Astrocyte of the cerebellum (primary cell): Measurements from ENCODE around the gene STK32C.

Experiments
- DNase-seq: peaks from one replicate; pipeline ENCODE4 v3.0.0-alpha.2; 2011; ENCODE audit warnings: low read depth
- H3K4me3 ChIP-seq: 2 replicates; pipeline ENCODE4 v1.5.1; 2011; ENCODE audit warnings: mild to moderate bottlenecking, low read depth, low read length, moderate library complexity
- in situ Hi-C: cut with HindIII; loops from 2 replicates; pipeline ENCODE4 v1.10.0; 2017; ENCODE audit warnings: low sequenced_read_pairs
- TF ChIP-seq, protein P1 (sequence below): IDR thresholded peaks from 2 replicates; pipeline ENCODE4 v1.5.1; 2012; ENCODE audit warnings: low read length, low read depth, moderate library complexity, mild to moderate bottlenecking; ENCODE audit errors: missing control alignments

Gene STK32C

GRCh38 chr10:132328738-132329137 is 21.0 kb upstream of the STK32C start:
- no peak for DNase-seq
- H3K4me3 ChIP-seq, result no peak overlapping the region
- in situ Hi-C loops, result no loop called here
- TF ChIP-seq, protein P1, sequence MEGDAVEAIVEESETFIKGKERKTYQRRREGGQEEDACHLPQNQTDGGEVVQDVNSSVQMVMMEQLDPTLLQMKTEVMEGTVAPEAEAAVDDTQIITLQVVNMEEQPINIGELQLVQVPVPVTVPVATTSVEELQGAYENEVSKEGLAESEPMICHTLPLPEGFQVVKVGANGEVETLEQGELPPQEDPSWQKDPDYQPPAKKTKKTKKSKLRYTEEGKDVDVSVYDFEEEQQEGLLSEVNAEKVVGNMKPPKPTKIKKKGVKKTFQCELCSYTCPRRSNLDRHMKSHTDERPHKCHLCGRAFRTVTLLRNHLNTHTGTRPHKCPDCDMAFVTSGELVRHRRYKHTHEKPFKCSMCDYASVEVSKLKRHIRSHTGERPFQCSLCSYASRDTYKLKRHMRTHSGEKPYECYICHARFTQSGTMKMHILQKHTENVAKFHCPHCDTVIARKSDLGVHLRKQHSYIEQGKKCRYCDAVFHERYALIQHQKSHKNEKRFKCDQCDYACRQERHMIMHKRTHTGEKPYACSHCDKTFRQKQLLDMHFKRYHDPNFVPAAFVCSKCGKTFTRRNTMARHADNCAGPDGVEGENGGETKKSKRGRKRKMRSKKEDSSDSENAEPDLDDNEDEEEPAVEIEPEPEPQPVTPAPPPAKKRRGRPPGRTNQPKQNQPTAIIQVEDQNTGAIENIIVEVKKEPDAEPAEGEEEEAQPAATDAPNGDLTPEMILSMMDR, result no peak

DNA sequence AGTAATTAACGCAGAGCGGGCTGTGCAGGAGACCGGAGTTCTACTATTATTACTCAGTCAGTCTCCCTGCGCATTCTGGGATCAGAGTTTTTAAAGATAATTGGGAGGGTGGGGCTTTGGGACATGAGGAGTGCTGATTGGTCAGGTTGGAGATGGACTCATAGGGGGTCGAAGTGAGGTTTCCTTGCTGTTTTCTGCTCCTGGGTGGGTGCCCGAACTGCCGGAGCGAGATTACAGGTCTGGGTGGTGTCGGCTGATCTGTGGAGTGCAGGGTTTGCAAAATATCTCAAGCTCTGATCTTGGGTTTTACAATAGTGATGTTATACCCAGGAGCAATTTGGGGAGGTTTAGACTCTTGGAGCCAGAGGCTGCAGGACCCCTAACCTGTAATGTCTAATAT is 20.4 kb upstream of the STK32C start:
- in situ Hi-C loops, result no loop called here
- DNase-seq, result no peak
- TF ChIP-seq, protein P1, result no peak
- H3K4me3 ChIP-seq, result no peak overlapping the region

DNA sequence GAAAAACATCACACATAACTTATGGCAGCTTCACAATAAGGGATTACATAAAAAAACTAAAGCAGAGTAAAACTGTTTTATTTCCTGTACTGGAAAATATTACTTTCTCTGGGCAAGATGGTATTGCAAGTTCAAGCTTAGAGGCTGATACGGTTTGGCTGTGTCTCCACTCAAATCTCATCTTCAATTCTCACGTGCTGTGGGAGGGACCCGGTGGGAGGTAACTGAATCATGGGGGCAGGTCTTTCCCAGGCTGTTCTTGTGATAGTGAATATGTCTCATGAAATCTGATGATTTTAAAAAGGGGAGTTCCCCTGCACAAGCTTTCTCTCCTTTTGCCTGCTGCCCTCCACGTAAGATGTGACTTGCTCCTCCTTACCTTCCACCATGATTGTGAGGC is 19.2 kb upstream of the STK32C start:
- TF ChIP-seq, protein P1, result no peak
- no peak for DNase-seq
- H3K4me3 ChIP-seq, result no peak overlapping the region
- in situ Hi-C loops, result no loop called here

- no peak for DNase-seq
- no peak overlapping the region for H3K4me3 ChIP-seq
- in situ Hi-C loops, result no loop called here
- TF ChIP-seq, protein P1, result no peak
Observed at GRCh38 chr10:132326344-132326889, 18.7 kb upstream of the STK32C start.

GRCh38 chr10:132324186-132324585 is 16.4 kb upstream of the STK32C start:
- no peak for DNase-seq
- TF ChIP-seq, protein P1, result no peak
- no peak overlapping the region for H3K4me3 ChIP-seq
- in situ Hi-C loops, result no loop called here

DNA sequence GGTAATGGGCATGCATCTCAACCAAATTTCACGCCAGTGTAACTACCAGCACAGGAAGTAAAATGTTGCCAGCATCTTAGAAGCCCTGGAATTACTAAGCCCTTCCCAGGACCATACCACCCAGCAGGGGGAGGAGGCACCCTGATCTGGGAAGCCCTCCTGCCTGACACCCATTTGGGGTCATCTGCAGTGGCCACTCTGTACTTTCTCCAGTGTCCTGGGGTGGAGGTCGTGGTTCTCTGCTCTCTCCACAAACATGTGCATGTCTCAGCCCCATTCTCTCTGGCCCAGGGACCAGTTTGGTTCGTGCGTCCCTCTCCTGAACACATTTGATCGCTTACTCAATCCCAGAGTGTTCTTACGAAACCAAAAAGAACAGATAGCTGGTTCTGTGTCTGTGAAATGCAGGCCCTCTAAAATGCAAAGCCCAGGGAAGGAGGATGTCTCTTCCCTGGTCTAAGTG is 14.9 kb upstream of the STK32C start:
- no peak for DNase-seq
- TF ChIP-seq, protein P1, result no peak
- H3K4me3 ChIP-seq, result no peak overlapping the region
- in situ Hi-C loops, result no loop called here

- TF ChIP-seq, protein P1, result no peak
- in situ Hi-C loops, result no loop called here
- no peak for DNase-seq
- no peak overlapping the region for H3K4me3 ChIP-seq
Observed at GRCh38 chr10:132321726-132322125, 14.0 kb upstream of the STK32C start.
